Activated CD8-positive, alpha-beta memory T cell treated with anti-CD3 and anti-CD28 coated beads, Interleukin-2, amount 50 U/mL, for 48 hours (primary cell): Measurements from ENCODE around the gene RIPK4.
"Not testable (repeated sequence)": the region's sequence is repeated elsewhere in the genome, so short reads cannot be mapped to it uniquely, and the experiment has no call there.

Experiments
- DNase-seq: peaks from one replicate; pipeline ENCODE4 v3.0.0-alpha.2; 2020

Gene RIPK4

GRCh38 chr21:41794600-41794999, 27.7 kb upstream of the RIPK4 start:
- DNase-seq: no peak

GRCh38 chr21:41792711-41793110, 25.9 kb upstream of the RIPK4 start:
- DNase-seq: no peak

- no peak for DNase-seq
These were observed 19.7 kb upstream of the RIPK4 start for GRCh38 chr21:41786509-41786987.

- DNase-seq: not testable (repeated sequence)
These were observed 18.4 kb upstream of the RIPK4 start for GRCh38 chr21:41785262-41785661.

GRCh38 chr21:41784456-41785102, 17.7 kb upstream of the RIPK4 start:
- no peak for DNase-seq

GRCh38 chr21:41783476-41784180, 16.8 kb upstream of the RIPK4 start:
- DNase-seq: no peak

GRCh38 chr21:41781050-41781410, 14.2 kb upstream of the RIPK4 start:
- DNase-seq: no peak

GRCh38 chr21:41780337-41781049, 13.6 kb upstream of the RIPK4 start:
- no peak for DNase-seq

- DNase-seq: no peak
These were observed 12.8 kb upstream of the RIPK4 start for GRCh38 chr21:41779659-41780058.

GRCh38 chr21:41778930-41779600, 12.2 kb upstream of the RIPK4 start:
- DNase-seq: no peak

- peak; percentile 63 for DNase-seq
These were observed 11.3 kb upstream of the RIPK4 start for GRCh38 chr21:41777951-41778815.

GRCh38 chr21:41776778-41777177, 9.9 kb upstream of the RIPK4 start:
- no peak for DNase-seq

GRCh38 chr21:41775149-41775472, 8.3 kb upstream of the RIPK4 start:
- no peak for DNase-seq

GRCh38 chr21:41774467-41775148, 7.8 kb upstream of the RIPK4 start:
- no peak for DNase-seq

- no peak for DNase-seq
These were observed 5.7 kb upstream of the RIPK4 start for GRCh38 chr21:41772351-41773080.

GRCh38 chr21:41771625-41771945, 4.7 kb upstream of the RIPK4 start:
- DNase-seq: no peak

GRCh38 chr21:41770901-41771624, 4.2 kb upstream of the RIPK4 start:
- DNase-seq: no peak

- no peak for DNase-seq
These were observed 3.1 kb upstream of the RIPK4 start for GRCh38 chr21:41769933-41770332.

GRCh38 chr21:41769521-41769920, 2.7 kb upstream of the RIPK4 start:
- DNase-seq: no peak

- DNase-seq: no peak
These were observed 2.3 kb upstream of the RIPK4 start for GRCh38 chr21:41769111-41769510.
